Liver (tissue), 9 donors: Measurements from ENCODE around the gene ITGA7. TPM values are rescaled to one million over a fixed set of nuclear protein-coding genes. Genes with fewer than 3 reads are reported as not detected.

ENCODE experiments used
- DNase-seq: peaks from one replicate; pipeline ENCODE4 v3.0.0-alpha.2; 2017; ENCODE audit warnings: low spot score
- H3K27ac ChIP-seq, 2 donors: one replicate each; pipeline ENCODE4 v1.7.0; 2013; ENCODE audit warnings: inconsistent platforms in 2 of 2, low read length in 2 of 2, control low read depth in 1 of 2, low read depth in 1 of 2, mild to moderate bottlenecking in 1 of 2
- H3K27me3 ChIP-seq, 4 donors: one replicate each; pipeline versions ENCODE4 v1.6.1 to v1.7.0; 2013; ENCODE audit warnings: low read length in 3 of 4, inconsistent platforms in 1 of 4, mild to moderate bottlenecking in 1 of 4, moderate library complexity in 1 of 4; ENCODE audit not compliant: control insufficient read depth in 4 of 4, insufficient read depth in 4 of 4
- H3K36me3 ChIP-seq, 4 donors: one replicate each; pipeline versions ENCODE4 v1.6.1 to v1.7.0; 2013; ENCODE audit warnings: low read length in 3 of 4, mild to moderate bottlenecking in 3 of 4, low read depth in 1 of 4, moderate library complexity in 1 of 4; ENCODE audit not compliant: control insufficient read depth in 4 of 4, insufficient read depth in 3 of 4
- H3K4me1 ChIP-seq, 4 donors: one replicate each; pipeline versions ENCODE4 v1.6.1 to v1.7.0; 2013; ENCODE audit warnings: low read length in 3 of 4, mild to moderate bottlenecking in 3 of 4, moderate library complexity in 1 of 4; ENCODE audit not compliant: control insufficient read depth in 4 of 4, insufficient read depth in 4 of 4
- H3K4me3 ChIP-seq, 3 donors: one replicate each; pipeline versions ENCODE4 v1.6.1 to v1.7.0; 2013; ENCODE audit warnings: low read length in 3 of 3, control low read depth in 1 of 3, low read depth in 1 of 3, mild to moderate bottlenecking in 1 of 3
- H3K9ac ChIP-seq, 2 donors: one replicate each; pipeline ENCODE4 v1.7.0; 2013; ENCODE audit warnings: low read length in 2 of 2, mild to moderate bottlenecking in 2 of 2, moderate library complexity in 2 of 2, control low read depth in 1 of 2, low read depth in 1 of 2
- H3K9me3 ChIP-seq, 4 donors: one replicate each; pipeline versions ENCODE4 v1.6.1 to v1.7.0; 2013; ENCODE audit warnings: low read length in 3 of 4; ENCODE audit not compliant: control insufficient read depth in 4 of 4
- CTCF ChIP-seq: fragments of 150-350 bp; IDR thresholded peaks from 2 replicates; pipeline ENCODE4 v1.5.1; 2017; ENCODE audit warnings: improper control_type of control experiment, low read depth, low read length; ENCODE audit not compliant: missing input control
- EGR1 ChIP-seq, 2 donors: IDR thresholded peaks; 2 replicates each; pipeline ENCODE4 v1.6.1; 2016 to 2018; ENCODE audit warnings: antibody characterized with exemption in 2 of 2, low read depth in 2 of 2
- FOXA1 ChIP-seq: IDR thresholded peaks from 2 replicates; pipeline ENCODE4 v1.6.1; 2016; ENCODE audit warnings: antibody characterized with exemption
- FOXA2 ChIP-seq: IDR thresholded peaks from 2 replicates; pipeline ENCODE4 v1.6.1; 2016; ENCODE audit warnings: antibody characterized with exemption
- GABPA ChIP-seq, 2 donors: IDR thresholded peaks in 1 of 2; conservative IDR thresholded peaks in 1 of 2; 2 replicates each; pipeline ENCODE4 v1.6.1; 2016; ENCODE audit warnings: antibody characterized with exemption in 2 of 2, mild to moderate bottlenecking in 1 of 2, moderate library complexity in 1 of 2
- JUND ChIP-seq, 2 donors: IDR thresholded peaks; 2 replicates each; pipeline ENCODE4 v1.6.1; 2016; ENCODE audit warnings: antibody characterized with exemption in 2 of 2
- MAX ChIP-seq: IDR thresholded peaks from 2 replicates; pipeline ENCODE4 v1.6.1; 2016; ENCODE audit warnings: antibody characterized with exemption
- RXRA ChIP-seq, 2 donors: IDR thresholded peaks; 2 replicates each; pipeline ENCODE4 v1.6.1; 2017 to 2018; ENCODE audit warnings: antibody characterized with exemption in 2 of 2, mild to moderate bottlenecking in 1 of 2
- SP1 ChIP-seq: IDR thresholded peaks from 2 replicates; pipeline ENCODE4 v1.6.1; 2018; ENCODE audit warnings: antibody characterized with exemption, mild to moderate bottlenecking
- TAF1 ChIP-seq: conservative IDR thresholded peaks from 2 replicates; pipeline ENCODE4 v1.6.1; 2016; ENCODE audit warnings: antibody characterized with exemption, mild to moderate bottlenecking
- WGBS: extraction: QIAGEN DNeasy Blood & Tissue Kit; methylation state at CpG from one replicate; pipeline ENCODE4 v1.1.7; 2013; 5-methylcytosine and 5-hydroxymethylcytosine counted together
- polyA plus RNA-seq, 2 donors: library from polyadenylated mRNA; stranded (reverse) in 1 of 2; unstranded in 1 of 2; fragments of 200-250 nt in 1 of 2; fragments of >200 nt in 1 of 2; fragmentation: Nextera tagmentation in 1 of 2; extraction: Ambion mirVana in 1 of 2; gene quantifications; one replicate each; pipeline versions ENCODE4 v1.2.1 to v1.2.3, GENCODE V29; 2013 to 2015
- total RNA-seq, 2 donors: library from RNA; depleted of rRNA; stranded (reverse); fragments of >200 nt; gene quantifications; one replicate each; pipeline ENCODE4 v1.2.3, GENCODE V29; 2014
- TF ChIP-seq, protein P1 (sequence below): IDR thresholded peaks from 2 replicates; pipeline ENCODE4 v1.6.1; 2016; ENCODE audit warnings: antibody characterized with exemption
- TF ChIP-seq, protein P2 (sequence below): IDR thresholded peaks from 2 replicates; pipeline ENCODE4 v1.6.1; 2016; ENCODE audit warnings: antibody characterized with exemption
- TF ChIP-seq, protein P3 (sequence below): IDR thresholded peaks from 2 replicates; pipeline ENCODE4 v1.6.1; 2016; ENCODE audit warnings: antibody characterized with exemption, mild to moderate bottlenecking
- donor health status: healthy.
- donor health status: healthy.
- donor health status: healthy.
- donor health status: healthy.
- donor health status: healthy.

ITGA7 gene
- total and polyA plus RNA-seq, 4 donors: 0.98 to 4.9 (median 3.3) TPM

DNA sequence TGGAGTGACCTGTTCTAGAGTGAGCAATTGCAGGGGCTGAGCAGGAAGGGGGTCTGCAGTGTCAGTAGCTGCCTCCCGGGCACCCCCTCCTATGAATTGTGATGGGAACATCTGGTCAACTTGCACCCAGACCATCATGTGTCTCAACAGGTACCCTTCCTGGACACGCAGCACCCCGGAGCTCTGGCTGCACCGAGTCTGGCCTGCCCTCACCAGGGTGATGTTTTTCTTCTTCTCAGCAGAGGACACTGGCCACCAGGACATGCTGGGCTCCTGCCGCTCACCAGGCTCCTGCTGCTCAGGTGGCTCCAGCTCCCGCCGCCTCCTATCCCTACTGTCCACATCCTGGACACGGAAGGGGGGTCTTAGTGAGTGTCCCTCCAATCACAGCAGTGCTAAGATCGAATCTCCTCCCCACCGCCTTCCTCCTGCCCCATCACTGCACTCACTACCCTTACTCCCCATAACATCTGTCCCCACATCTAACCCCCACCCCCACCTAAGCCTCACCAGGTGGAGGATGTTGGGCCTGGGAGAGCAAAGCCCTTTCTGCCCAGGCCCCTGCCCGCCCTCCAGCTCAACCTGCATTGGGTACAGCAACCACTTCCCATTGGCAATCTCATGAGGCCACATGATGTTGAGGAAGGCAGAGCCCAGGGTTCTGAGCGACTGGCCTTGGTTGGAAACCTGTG is 14.9 kb downstream of the ITGA7 start:
- TF ChIP-seq, protein P1, sequence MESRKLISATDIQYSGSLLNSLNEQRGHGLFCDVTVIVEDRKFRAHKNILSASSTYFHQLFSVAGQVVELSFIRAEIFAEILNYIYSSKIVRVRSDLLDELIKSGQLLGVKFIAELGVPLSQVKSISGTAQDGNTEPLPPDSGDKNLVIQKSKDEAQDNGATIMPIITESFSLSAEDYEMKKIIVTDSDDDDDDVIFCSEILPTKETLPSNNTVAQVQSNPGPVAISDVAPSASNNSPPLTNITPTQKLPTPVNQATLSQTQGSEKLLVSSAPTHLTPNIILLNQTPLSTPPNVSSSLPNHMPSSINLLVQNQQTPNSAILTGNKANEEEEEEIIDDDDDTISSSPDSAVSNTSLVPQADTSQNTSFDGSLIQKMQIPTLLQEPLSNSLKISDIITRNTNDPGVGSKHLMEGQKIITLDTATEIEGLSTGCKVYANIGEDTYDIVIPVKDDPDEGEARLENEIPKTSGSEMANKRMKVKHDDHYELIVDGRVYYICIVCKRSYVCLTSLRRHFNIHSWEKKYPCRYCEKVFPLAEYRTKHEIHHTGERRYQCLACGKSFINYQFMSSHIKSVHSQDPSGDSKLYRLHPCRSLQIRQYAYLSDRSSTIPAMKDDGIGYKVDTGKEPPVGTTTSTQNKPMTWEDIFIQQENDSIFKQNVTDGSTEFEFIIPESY: no peak
- TF ChIP-seq EGR1 (IDR thresholded peaks at IDR 0.05; ENCODE audit: low read depth in 2 of 2): no peak
- TF ChIP-seq MAX: no peak
- TF ChIP-seq FOXA1: no peak
- TF ChIP-seq, protein P2, sequence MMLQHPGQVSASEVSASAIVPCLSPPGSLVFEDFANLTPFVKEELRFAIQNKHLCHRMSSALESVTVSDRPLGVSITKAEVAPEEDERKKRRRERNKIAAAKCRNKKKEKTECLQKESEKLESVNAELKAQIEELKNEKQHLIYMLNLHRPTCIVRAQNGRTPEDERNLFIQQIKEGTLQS: no peak
- TF ChIP-seq RXRA (IDR thresholded peaks at IDR 0.05): no peak
- TF ChIP-seq, protein P3, sequence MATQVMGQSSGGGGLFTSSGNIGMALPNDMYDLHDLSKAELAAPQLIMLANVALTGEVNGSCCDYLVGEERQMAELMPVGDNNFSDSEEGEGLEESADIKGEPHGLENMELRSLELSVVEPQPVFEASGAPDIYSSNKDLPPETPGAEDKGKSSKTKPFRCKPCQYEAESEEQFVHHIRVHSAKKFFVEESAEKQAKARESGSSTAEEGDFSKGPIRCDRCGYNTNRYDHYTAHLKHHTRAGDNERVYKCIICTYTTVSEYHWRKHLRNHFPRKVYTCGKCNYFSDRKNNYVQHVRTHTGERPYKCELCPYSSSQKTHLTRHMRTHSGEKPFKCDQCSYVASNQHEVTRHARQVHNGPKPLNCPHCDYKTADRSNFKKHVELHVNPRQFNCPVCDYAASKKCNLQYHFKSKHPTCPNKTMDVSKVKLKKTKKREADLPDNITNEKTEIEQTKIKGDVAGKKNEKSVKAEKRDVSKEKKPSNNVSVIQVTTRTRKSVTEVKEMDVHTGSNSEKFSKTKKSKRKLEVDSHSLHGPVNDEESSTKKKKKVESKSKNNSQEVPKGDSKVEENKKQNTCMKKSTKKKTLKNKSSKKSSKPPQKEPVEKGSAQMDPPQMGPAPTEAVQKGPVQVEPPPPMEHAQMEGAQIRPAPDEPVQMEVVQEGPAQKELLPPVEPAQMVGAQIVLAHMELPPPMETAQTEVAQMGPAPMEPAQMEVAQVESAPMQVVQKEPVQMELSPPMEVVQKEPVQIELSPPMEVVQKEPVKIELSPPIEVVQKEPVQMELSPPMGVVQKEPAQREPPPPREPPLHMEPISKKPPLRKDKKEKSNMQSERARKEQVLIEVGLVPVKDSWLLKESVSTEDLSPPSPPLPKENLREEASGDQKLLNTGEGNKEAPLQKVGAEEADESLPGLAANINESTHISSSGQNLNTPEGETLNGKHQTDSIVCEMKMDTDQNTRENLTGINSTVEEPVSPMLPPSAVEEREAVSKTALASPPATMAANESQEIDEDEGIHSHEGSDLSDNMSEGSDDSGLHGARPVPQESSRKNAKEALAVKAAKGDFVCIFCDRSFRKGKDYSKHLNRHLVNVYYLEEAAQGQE: no peak
- TF ChIP-seq FOXA2: no peak
- no peak for TF ChIP-seq TAF1
- TF ChIP-seq CTCF: no peak
- TF ChIP-seq GABPA (IDR thresholded peaks at IDR 0.05 in 1 of 2, conservative IDR thresholded peaks at IDR 0.05 in 1 of 2): no peak
- no peak for TF ChIP-seq SP1
- no peak for TF ChIP-seq JUND (IDR thresholded peaks at IDR 0.05)
- 97% methylated on average over 12 of the region's 12 CpGs for WGBS

More for the DNA sequence above, 14.9 kb downstream of the ITGA7 start:
- no peak overlapping the region for H3K27ac ChIP-seq
- no peaks in the 10 kb centered on the region for H3K36me3 ChIP-seq
- no peak overlapping the region for H3K4me3 ChIP-seq
- H3K9ac ChIP-seq: no peak overlapping the region
- H3K27me3 ChIP-seq: no peaks in the 10 kb centered on the region
- DNase-seq: no peak
- no peaks in the 10 kb centered on the region for H3K9me3 ChIP-seq
- no peaks in the 10 kb centered on the region for H3K4me1 ChIP-seq
